ENCODE measurements around the gene RBM15.

The RBM15 gene

DNA sequence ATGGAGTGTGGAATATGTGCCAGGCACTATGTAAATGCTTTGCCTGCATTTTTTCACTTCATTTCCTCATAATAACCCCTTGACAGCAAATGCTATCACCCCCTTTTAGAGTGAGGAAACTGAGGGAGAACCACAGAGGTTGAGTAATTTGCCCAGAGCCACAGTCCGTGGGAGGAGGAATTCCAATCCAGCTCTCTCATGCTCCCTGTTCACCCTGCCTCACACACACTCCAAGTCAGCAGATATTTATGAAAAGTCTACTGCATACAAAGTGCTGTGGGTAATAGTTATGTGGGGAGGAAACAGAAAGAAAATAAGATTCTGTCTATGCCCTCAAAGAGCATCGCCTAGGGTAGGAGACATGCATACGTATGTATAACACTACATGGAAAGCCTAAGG lies 30.9 kb upstream of the RBM15 start:
- no peak for DNase-seq
- no peak overlapping the region for H3K27ac ChIP-seq (ENCODE audit: low read length)
- H3K4me1 ChIP-seq (ENCODE audit: low read length) = no peaks in the 10 kb centered on the region
- H3K27me3 ChIP-seq (replicated peaks; ENCODE audit: insufficient read depth, low read length) = no peaks in the 10 kb centered on the region
- no peaks in the 10 kb centered on the region for H3K9me3 ChIP-seq (replicated peaks; ENCODE audit: insufficient read depth, low read length)
- no peak overlapping the region for H2AFZ ChIP-seq (ENCODE audit: low read length)
- H3K36me3 ChIP-seq (replicated peaks; ENCODE audit: insufficient read depth, low read length) = no peaks in the 10 kb centered on the region
- no peaks in the 10 kb centered on the region for H3K9me2 ChIP-seq (replicated peaks; ENCODE audit: insufficient read depth, low read length)
- H3K9ac ChIP-seq (ENCODE audit: low read length) = no peak overlapping the region
- TF ChIP-seq EZH2phosphoT487 (IDR thresholded peaks at IDR 0.05; ENCODE audit: low read length) = no peak
- TF ChIP-seq, protein P1, sequence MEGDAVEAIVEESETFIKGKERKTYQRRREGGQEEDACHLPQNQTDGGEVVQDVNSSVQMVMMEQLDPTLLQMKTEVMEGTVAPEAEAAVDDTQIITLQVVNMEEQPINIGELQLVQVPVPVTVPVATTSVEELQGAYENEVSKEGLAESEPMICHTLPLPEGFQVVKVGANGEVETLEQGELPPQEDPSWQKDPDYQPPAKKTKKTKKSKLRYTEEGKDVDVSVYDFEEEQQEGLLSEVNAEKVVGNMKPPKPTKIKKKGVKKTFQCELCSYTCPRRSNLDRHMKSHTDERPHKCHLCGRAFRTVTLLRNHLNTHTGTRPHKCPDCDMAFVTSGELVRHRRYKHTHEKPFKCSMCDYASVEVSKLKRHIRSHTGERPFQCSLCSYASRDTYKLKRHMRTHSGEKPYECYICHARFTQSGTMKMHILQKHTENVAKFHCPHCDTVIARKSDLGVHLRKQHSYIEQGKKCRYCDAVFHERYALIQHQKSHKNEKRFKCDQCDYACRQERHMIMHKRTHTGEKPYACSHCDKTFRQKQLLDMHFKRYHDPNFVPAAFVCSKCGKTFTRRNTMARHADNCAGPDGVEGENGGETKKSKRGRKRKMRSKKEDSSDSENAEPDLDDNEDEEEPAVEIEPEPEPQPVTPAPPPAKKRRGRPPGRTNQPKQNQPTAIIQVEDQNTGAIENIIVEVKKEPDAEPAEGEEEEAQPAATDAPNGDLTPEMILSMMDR (IDR thresholded peaks at IDR 0.05; ENCODE audit: low read length) = no peak
- TF ChIP-seq EZH2 (optimal IDR thresholded peaks at IDR 0.05; ENCODE audit: low read depth, low read length) = no peak
- H3K4me3 ChIP-seq (ENCODE audit: low read length) = no peak overlapping the region
- H3F3A ChIP-seq (ENCODE audit: insufficient read depth, low read length) = no peaks in the 10 kb centered on the region
- H3K4me2 ChIP-seq (ENCODE audit: low read depth, low read length) = no peak overlapping the region
- no peaks in the 10 kb centered on the region for H4K20me1 ChIP-seq (ENCODE audit: insufficient read depth, low read length)
- no peaks in the 10 kb centered on the region for H3K79me2 ChIP-seq (ENCODE audit: low read length)

- DNase-seq = no peak
- H3K9me3 ChIP-seq (replicated peaks; ENCODE audit: insufficient read depth, low read length) = no peaks in the 10 kb centered on the region
- H3F3A ChIP-seq (ENCODE audit: insufficient read depth, low read length) = no peaks in the 10 kb centered on the region
- no peak overlapping the region for H3K27ac ChIP-seq (ENCODE audit: low read length)
- H3K27me3 ChIP-seq (replicated peaks; ENCODE audit: insufficient read depth, low read length) = no peaks in the 10 kb centered on the region
- no peaks in the 10 kb centered on the region for H4K20me1 ChIP-seq (ENCODE audit: insufficient read depth, low read length)
- no peak overlapping the region for H2AFZ ChIP-seq (ENCODE audit: low read length)
- H3K79me2 ChIP-seq (ENCODE audit: low read length) = no peaks in the 10 kb centered on the region
- no peak overlapping the region for H3K4me3 ChIP-seq (ENCODE audit: low read length)
- no peak overlapping the region for H3K9ac ChIP-seq (ENCODE audit: low read length)
- no peaks in the 10 kb centered on the region for H3K9me2 ChIP-seq (replicated peaks; ENCODE audit: insufficient read depth, low read length)
- H3K4me2 ChIP-seq (ENCODE audit: low read depth, low read length) = no peak overlapping the region
- H3K36me3 ChIP-seq (replicated peaks; ENCODE audit: insufficient read depth, low read length) = no peaks in the 10 kb centered on the region
- H3K4me1 ChIP-seq (ENCODE audit: low read length) = no peaks in the 10 kb centered on the region
- TF ChIP-seq, protein P1 (IDR thresholded peaks at IDR 0.05; ENCODE audit: low read length) = no peak
- TF ChIP-seq EZH2phosphoT487 (IDR thresholded peaks at IDR 0.05; ENCODE audit: low read length) (no peak), EZH2 (optimal IDR thresholded peaks at IDR 0.05; ENCODE audit: low read depth, low read length) (no peak)
Observed at GRCh38 chr1:110309139-110309538, 30.0 kb upstream of the RBM15 start.

GRCh38 chr1:110309767-110310166 lies 29.4 kb upstream of the RBM15 start:
- Histone ChIP-seq H3K9me2 (replicated peaks; ENCODE audit: insufficient read depth, low read length) (no peaks in the 10 kb centered on the region), H4K20me1 (ENCODE audit: insufficient read depth, low read length) (no peaks in the 10 kb centered on the region), H3K4me1 (ENCODE audit: low read length) (no peaks in the 10 kb centered on the region), H3K4me2 (ENCODE audit: low read depth, low read length) (no peak overlapping the region), H2AFZ (ENCODE audit: low read length) (no peak overlapping the region), H3K27me3 (replicated peaks; ENCODE audit: insufficient read depth, low read length) (no peaks in the 10 kb centered on the region), H3K36me3 (replicated peaks; ENCODE audit: insufficient read depth, low read length) (no peaks in the 10 kb centered on the region), H3K9ac (ENCODE audit: low read length) (no peak overlapping the region), H3K9me3 (replicated peaks; ENCODE audit: insufficient read depth, low read length) (no peaks in the 10 kb centered on the region), H3F3A (ENCODE audit: insufficient read depth, low read length) (no peaks in the 10 kb centered on the region), H3K27ac (ENCODE audit: low read length) (no peak overlapping the region), H3K79me2 (ENCODE audit: low read length) (no peaks in the 10 kb centered on the region), H3K4me3 (ENCODE audit: low read length) (no peak overlapping the region)
- TF ChIP-seq EZH2phosphoT487 (IDR thresholded peaks at IDR 0.05; ENCODE audit: low read length) (no peak), EZH2 (optimal IDR thresholded peaks at IDR 0.05; ENCODE audit: low read depth, low read length) (no peak)
- TF ChIP-seq, protein P1 (IDR thresholded peaks at IDR 0.05; ENCODE audit: low read length) = no peak
- no peak for DNase-seq

Measured in MM.1S (cell line).